MM.1S (cell line): Measurements from ENCODE around the gene FAM156A.
"Not testable (repeated sequence)": the region's sequence is repeated elsewhere in the genome, so short reads cannot be mapped to it uniquely, and the experiment has no call there.

ENCODE experiments used
- CTCF ChIP-seq: fragments of 300-600 bp; sonication (generic); IDR thresholded peaks from 2 replicates; pipeline ENCODE4 v1.5.1; 2016; ENCODE audit warnings: antibody characterized with exemption, low read length, mixed read lengths
- EZH2 ChIP-seq: fragments of 300-600 bp; sonication (generic); optimal IDR thresholded peaks from 2 replicates; pipeline ENCODE3; 2017; ENCODE audit warnings: low read depth, mild to moderate bottlenecking, antibody characterized with exemption, low read length, mixed read lengths
- EZH2phosphoT487 ChIP-seq: fragments of 300-600 bp; sonication (generic); IDR thresholded peaks from 2 replicates; pipeline ENCODE4 v1.6.1; 2018; ENCODE audit warnings: antibody characterized with exemption, low read length

- not testable (repeated sequence) for TF ChIP-seq CTCF, EZH2, EZH2phosphoT487
Observed at GRCh38 chrX:52940704-52941103, 17.6 kb downstream of the FAM156A start.
